ENCODE measurements around the gene DHRS7C.

GRCh38 chr17:9809409-9809808, 18.0 kb upstream of the DHRS7C start:
- TF ChIP-seq CTCF (IDR thresholded peaks at IDR 0.05 in 4 of 5, conservative IDR thresholded peaks at IDR 0.05 in 1 of 5) (no peak), POLR2A (IDR thresholded peaks at IDR 0.05) (no peak)
